Endothelial cell (in vitro differentiated cells): ENCODE results near the gene TMEM184B. TPM values are rescaled to one million over a fixed set of nuclear protein-coding genes. Genes with fewer than 3 reads are reported as not detected.

Experiments
- DNase-seq: peaks from one replicate; pipeline ENCODE4 v3.0.0; 2021; ENCODE audit warnings: low spot score
- H3K27ac Mint-ChIP-seq: one replicate; pipeline ENCODE4 v1.8.0; 2021; ENCODE audit warnings: mixed read lengths, inconsistent platforms; ENCODE audit not compliant: unreplicated experiment
- H3K27me3 Mint-ChIP-seq: one replicate; pipeline ENCODE4 v1.8.0; 2021; ENCODE audit warnings: mild to moderate bottlenecking, moderate library complexity, mixed read lengths, inconsistent platforms; ENCODE audit not compliant: unreplicated experiment
- H3K36me3 Mint-ChIP-seq: one replicate; pipeline ENCODE4 v1.8.0; 2021; ENCODE audit warnings: mild to moderate bottlenecking, low read depth, mixed read lengths, inconsistent platforms; ENCODE audit not compliant: unreplicated experiment
- H3K4me1 Mint-ChIP-seq: one replicate; pipeline ENCODE4 v1.8.0; 2021; ENCODE audit warnings: mild to moderate bottlenecking, mixed read lengths, inconsistent platforms; ENCODE audit not compliant: unreplicated experiment
- H3K4me3 Mint-ChIP-seq: one replicate; pipeline ENCODE4 v1.8.0; 2021; ENCODE audit warnings: mild to moderate bottlenecking, mixed read lengths, inconsistent platforms; ENCODE audit not compliant: unreplicated experiment
- H3K9me3 Mint-ChIP-seq: one replicate; pipeline ENCODE4 v1.8.0; 2021; ENCODE audit warnings: mixed read lengths, inconsistent platforms; ENCODE audit not compliant: unreplicated experiment
- total RNA-seq: library from RNA; stranded (reverse); fragmentation: NEBNext Ultra II Directional; extraction: Animal tissue kit (Norgen Biotek cat#: 25700); gene quantifications from one replicate; pipeline ENCODE4 v1.2.1, GENCODE V29; 2021; ENCODE audit not compliant: unreplicated experiment
- TF ChIP-seq, protein P1 (sequence below): fragments of 200-600 bp; sonication (generic); IDR thresholded peaks from one replicate; pipeline ENCODE4 v1.5.0; 2021; ENCODE audit warnings: antibody characterized with exemption; ENCODE audit not compliant: unreplicated experiment

TMEM184B gene
- total RNA-seq, 1 donor from 2014 or later: 59.8 TPM

DNA sequence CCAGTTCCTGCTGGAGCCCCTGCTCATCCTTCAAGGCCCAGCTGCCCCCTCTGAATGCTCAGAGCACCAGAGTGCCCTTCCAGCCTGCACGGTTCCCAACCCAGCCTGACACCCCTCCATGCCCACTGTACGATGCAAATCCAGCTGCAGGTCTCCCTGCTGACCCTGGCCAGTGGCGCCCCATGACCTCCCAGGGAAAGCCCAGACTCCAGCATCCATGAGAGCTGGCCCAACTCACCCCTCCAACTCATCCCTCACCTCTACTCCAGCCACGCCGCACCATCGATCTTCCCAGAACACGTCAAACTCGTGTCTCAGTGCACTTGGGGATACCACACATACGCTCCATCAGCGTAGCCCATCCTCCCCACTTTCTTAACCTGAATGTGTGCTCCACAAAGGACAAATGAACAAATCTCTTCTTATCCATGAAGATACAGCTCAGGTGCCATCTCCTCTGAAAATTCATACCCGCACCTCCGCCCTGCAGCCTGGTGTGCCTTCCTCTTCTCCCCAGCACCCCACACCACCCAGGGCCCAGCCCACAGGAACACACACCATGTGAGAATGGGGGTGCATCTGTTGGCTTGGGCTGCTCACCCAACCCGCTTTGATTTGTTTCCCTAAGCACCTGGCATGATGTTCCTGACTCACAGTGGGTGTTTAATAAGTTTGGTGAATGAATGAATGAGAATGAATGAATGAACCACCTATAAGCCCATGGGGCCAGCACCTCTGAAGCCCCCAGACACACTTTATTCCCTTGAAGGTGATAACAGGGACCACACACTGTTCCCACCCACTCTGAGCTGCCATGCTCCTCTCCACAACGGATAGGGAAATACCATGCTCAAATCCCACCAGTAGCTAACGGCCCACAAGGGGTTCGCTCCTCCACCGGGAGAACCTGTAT lies 97.3 kb downstream of the TMEM184B start:
- no peaks in the 10 kb centered on the region for H3K9me3 Mint-ChIP-seq
- peaks cover 11% of the 10 kb centered on the region for H3K36me3 Mint-ChIP-seq
- TF ChIP-seq, protein P1, sequence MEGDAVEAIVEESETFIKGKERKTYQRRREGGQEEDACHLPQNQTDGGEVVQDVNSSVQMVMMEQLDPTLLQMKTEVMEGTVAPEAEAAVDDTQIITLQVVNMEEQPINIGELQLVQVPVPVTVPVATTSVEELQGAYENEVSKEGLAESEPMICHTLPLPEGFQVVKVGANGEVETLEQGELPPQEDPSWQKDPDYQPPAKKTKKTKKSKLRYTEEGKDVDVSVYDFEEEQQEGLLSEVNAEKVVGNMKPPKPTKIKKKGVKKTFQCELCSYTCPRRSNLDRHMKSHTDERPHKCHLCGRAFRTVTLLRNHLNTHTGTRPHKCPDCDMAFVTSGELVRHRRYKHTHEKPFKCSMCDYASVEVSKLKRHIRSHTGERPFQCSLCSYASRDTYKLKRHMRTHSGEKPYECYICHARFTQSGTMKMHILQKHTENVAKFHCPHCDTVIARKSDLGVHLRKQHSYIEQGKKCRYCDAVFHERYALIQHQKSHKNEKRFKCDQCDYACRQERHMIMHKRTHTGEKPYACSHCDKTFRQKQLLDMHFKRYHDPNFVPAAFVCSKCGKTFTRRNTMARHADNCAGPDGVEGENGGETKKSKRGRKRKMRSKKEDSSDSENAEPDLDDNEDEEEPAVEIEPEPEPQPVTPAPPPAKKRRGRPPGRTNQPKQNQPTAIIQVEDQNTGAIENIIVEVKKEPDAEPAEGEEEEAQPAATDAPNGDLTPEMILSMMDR: no peak
- H3K4me3 Mint-ChIP-seq: no peak overlapping the region
- DNase-seq: no peak
- peaks cover 19% of the 10 kb centered on the region for H3K27me3 Mint-ChIP-seq
- H3K27ac Mint-ChIP-seq: peak overlapping the region; percentile 75
- H3K4me1 Mint-ChIP-seq: peaks cover 60% of the 10 kb centered on the region

DNA sequence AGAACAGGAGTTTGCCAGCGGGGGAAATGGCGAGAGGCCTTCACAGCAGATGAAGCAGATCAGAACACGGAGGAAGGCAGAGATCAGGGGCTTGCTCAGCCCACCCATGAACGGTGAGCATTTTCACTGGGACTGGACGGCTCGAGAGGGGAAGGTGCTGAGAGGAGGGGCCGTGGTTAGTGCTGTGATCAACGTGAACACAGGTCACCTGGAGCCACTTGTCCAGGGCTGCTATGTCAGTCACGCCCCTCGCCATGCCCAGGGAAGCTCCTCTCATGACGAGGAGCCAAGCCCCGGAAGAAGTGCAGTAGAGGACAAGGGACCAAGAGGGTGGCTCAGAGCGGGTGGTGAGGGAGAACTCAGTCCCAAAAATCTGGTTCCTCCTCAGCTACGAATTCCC lies 98.2 kb downstream of the TMEM184B start:
- peaks cover 7% of the 10 kb centered on the region for H3K36me3 Mint-ChIP-seq
- DNase-seq: no peak
- H3K9me3 Mint-ChIP-seq: no peaks in the 10 kb centered on the region
- peak overlapping the region; percentile 61 for H3K27ac Mint-ChIP-seq
- H3K4me3 Mint-ChIP-seq: no peak overlapping the region
- TF ChIP-seq, protein P1: no peak
- H3K4me1 Mint-ChIP-seq: peaks cover 52% of the 10 kb centered on the region
- H3K27me3 Mint-ChIP-seq: peaks cover 16% of the 10 kb centered on the region

DNA sequence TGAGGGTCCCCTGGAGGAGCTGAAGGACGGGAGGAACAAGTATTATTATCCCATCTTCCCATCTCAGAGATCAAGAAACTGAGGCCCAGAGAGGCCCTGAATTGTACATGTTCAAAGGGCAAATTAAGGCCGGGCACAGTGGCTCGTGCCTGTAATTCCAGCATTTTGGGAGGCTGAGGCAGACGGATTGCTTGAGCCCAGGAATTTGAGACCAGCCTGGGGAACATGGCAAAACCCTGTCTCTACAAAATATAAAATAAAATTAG lies 99.2 kb downstream of the TMEM184B start:
- Mint-ChIP-seq H3K4me3 (no peak overlapping the region), H3K27ac (peak overlapping the region; percentile 87), H3K4me1 (peaks cover 47% of the 10 kb centered on the region), H3K9me3 (no peaks in the 10 kb centered on the region), H3K27me3 (peaks cover 18% of the 10 kb centered on the region), H3K36me3 (peaks cover 7% of the 10 kb centered on the region)
- TF ChIP-seq, protein P1: no peak
- DNase-seq: no peak

DNA sequence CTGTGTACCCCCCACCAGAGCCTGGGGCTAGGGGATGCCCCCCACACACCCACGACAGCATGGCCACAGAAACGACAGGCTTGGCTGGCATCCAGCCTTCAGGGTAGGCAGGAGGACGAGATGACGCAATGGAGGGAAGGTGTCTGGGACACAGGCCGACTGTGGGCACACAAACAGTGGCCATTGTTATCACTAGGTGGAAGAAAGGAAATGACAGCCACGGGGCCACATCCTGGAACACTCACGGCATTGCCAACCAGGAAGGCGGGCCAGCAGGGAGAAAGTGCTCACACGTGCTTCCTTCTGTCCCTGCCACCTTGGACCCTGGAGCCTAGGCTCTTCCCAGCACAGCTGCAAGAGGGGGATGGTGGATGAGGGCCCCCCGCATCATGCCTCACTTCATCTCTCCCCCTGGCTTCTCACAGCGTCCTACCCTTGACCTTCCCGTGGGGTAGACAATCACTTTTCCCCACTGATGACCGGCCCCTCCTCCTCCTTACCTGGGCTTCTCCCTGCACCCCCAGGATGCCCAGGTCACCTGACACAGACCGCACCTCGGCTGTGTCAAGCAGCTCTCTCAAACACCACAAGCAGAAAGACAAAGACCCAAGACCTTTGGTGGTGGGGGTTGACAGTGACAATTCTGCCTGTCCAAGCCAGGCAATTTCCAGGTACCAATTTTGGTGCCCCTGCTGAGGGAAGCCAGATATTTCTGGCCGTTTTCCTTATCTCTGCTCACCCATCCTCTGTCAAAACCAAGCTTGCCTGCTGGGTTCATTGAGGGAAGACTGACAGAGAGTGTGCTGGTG lies 99.8 kb downstream of the TMEM184B start:
- DNase-seq: peak; percentile 41
- Mint-ChIP-seq H3K27ac (peak overlapping the region; percentile 87), H3K27me3 (peaks cover 18% of the 10 kb centered on the region)

More for the DNA sequence above, 99.8 kb downstream of the TMEM184B start:
- H3K9me3 Mint-ChIP-seq: no peaks in the 10 kb centered on the region
- no peak overlapping the region for H3K4me3 Mint-ChIP-seq
- H3K4me1 Mint-ChIP-seq: peaks cover 44% of the 10 kb centered on the region
- TF ChIP-seq, protein P1: no peak
- H3K36me3 Mint-ChIP-seq: peaks cover 7% of the 10 kb centered on the region
